Mesenchymal stem cell (in vitro differentiated cells and primary cell): ENCODE measurements around the gene OXSR1.

Source experiments
- DNase-seq: peaks from one replicate; pipeline ENCODE4 v3.0.0-alpha.2; 2013
- H2AFZ ChIP-seq: one replicate; pipeline ENCODE4 v1.6.1; 2013; ENCODE audit warnings: low read depth, mild to moderate bottlenecking, control low read depth, inconsistent platforms, low read length, moderate library complexity
- H2AK5ac ChIP-seq: 2 replicates; pipeline ENCODE4 v1.6.1; 2013; ENCODE audit warnings: low read length, moderate library complexity, mild to moderate bottlenecking, inconsistent platforms; ENCODE audit not compliant: severe bottlenecking
- H2BK120ac ChIP-seq: one replicate; pipeline ENCODE4 v1.6.1; 2013; ENCODE audit warnings: low read depth, mild to moderate bottlenecking, inconsistent platforms, low read length, moderate library complexity
- H2BK12ac ChIP-seq, 2 experiments: one replicate each; pipeline ENCODE4 v1.6.1; 2013; ENCODE audit warnings: inconsistent platforms in 2 of 2, low read length in 2 of 2, mild to moderate bottlenecking in 2 of 2, moderate library complexity in 2 of 2, control low read depth in 1 of 2
- H2BK15ac ChIP-seq: one replicate; pipeline ENCODE4 v1.6.1; 2013; ENCODE audit warnings: mild to moderate bottlenecking, low read depth, inconsistent platforms; ENCODE audit not compliant: poor library complexity, severe bottlenecking
- H2BK5ac ChIP-seq: 2 replicates; pipeline ENCODE4 v1.6.1; 2013; ENCODE audit warnings: low read depth, mild to moderate bottlenecking, low read length, control low read depth, inconsistent platforms; ENCODE audit not compliant: poor library complexity, severe bottlenecking
- H3K14ac ChIP-seq, 2 experiments: one replicate each; pipeline ENCODE4 v1.6.1; 2013; ENCODE audit warnings: inconsistent platforms in 2 of 2, low read length in 2 of 2, control low read depth in 1 of 2, mild to moderate bottlenecking in 1 of 2, moderate library complexity in 1 of 2
- H3K18ac ChIP-seq, 2 experiments: one replicate each; pipeline ENCODE4 v1.6.1; 2013; ENCODE audit warnings: inconsistent platforms in 2 of 2, low read length in 2 of 2, control low read depth in 1 of 2, low read depth in 1 of 2, mild to moderate bottlenecking in 1 of 2
- H3K23ac ChIP-seq, 2 experiments: one replicate each; pipeline ENCODE4 v1.6.1; 2013; ENCODE audit warnings: inconsistent platforms in 2 of 2, low read length in 2 of 2, mild to moderate bottlenecking in 2 of 2, moderate library complexity in 2 of 2, control low read depth in 1 of 2
- H3K27ac ChIP-seq: 2 replicates; pipeline ENCODE4 v1.5.1; 2013; ENCODE audit warnings: mild to moderate bottlenecking, moderate library complexity, low read length, control low read depth, inconsistent platforms; ENCODE audit not compliant: poor library complexity, severe bottlenecking
- H3K27me3 ChIP-seq, 2 experiments: 2 replicates each; pipeline versions ENCODE4 v1.6.1 to v1.7.0; 2013; ENCODE audit warnings: low read length in 2 of 2, mild to moderate bottlenecking in 2 of 2, moderate library complexity in 2 of 2, control low read depth in 1 of 2, inconsistent platforms in 1 of 2; ENCODE audit not compliant: control insufficient read depth in 1 of 2, insufficient read depth in 1 of 2
- H3K36me3 ChIP-seq, 2 experiments: 2 replicates each; pipeline versions ENCODE4 v1.6.1 to v1.7.0; 2013; ENCODE audit warnings: low read length in 2 of 2, control low read depth in 1 of 2, inconsistent platforms in 1 of 2, low read depth in 1 of 2, mild to moderate bottlenecking in 1 of 2; ENCODE audit not compliant: insufficient read depth in 2 of 2, control insufficient read depth in 1 of 2
- H3K4ac ChIP-seq, 2 experiments: one replicate each; pipeline ENCODE4 v1.6.1; 2013; ENCODE audit warnings: inconsistent platforms in 2 of 2, low read length in 2 of 2, mild to moderate bottlenecking in 2 of 2, moderate library complexity in 2 of 2, control low read depth in 1 of 2, low read depth in 1 of 2
- H3K4me1 ChIP-seq: 2 replicates; pipeline ENCODE4 v1.6.1; 2013; ENCODE audit warnings: low read depth, low read length, control low read depth; ENCODE audit not compliant: control insufficient read depth, insufficient read depth
- H3K4me2 ChIP-seq: 2 replicates; pipeline ENCODE4 v1.6.1; 2013; ENCODE audit warnings: low read length, mild to moderate bottlenecking, inconsistent platforms; ENCODE audit not compliant: poor library complexity, severe bottlenecking
- H3K4me3 ChIP-seq, 2 experiments: 2 replicates each; pipeline versions ENCODE4 v1.5.1 to v1.7.0; 2013; ENCODE audit warnings: low read length in 2 of 2, mild to moderate bottlenecking in 2 of 2, control low read depth in 1 of 2, low read depth in 1 of 2; ENCODE audit not compliant: insufficient read depth in 1 of 2
- H3K79me1 ChIP-seq: replicated peaks from 2 replicates; pipeline ENCODE4 v1.6.1; 2013; ENCODE audit warnings: mild to moderate bottlenecking, control low read depth, low read length, inconsistent platforms; ENCODE audit not compliant: poor library complexity, severe bottlenecking
- H3K9ac ChIP-seq: 2 replicates; pipeline ENCODE4 v1.7.0; 2013; ENCODE audit warnings: mild to moderate bottlenecking, low read length, moderate library complexity
- H3K9me3 ChIP-seq: 2 replicates; pipeline ENCODE4 v1.7.0; 2013; ENCODE audit warnings: mild to moderate bottlenecking, low read length; ENCODE audit not compliant: control insufficient read depth
- H4K8ac ChIP-seq: one replicate; pipeline ENCODE4 v1.6.1; 2013; ENCODE audit warnings: inconsistent platforms, mild to moderate bottlenecking, low read length, moderate library complexity
- H4K91ac ChIP-seq: one replicate; pipeline ENCODE4 v1.6.1; 2013; ENCODE audit warnings: mild to moderate bottlenecking, low read length, inconsistent platforms
- WGBS: methylation state at CpG from one replicate; pipeline ENCODE4 v1.1.7; 2013; ENCODE audit warnings: mixed read lengths; 5-methylcytosine and 5-hydroxymethylcytosine counted together

OXSR1 gene

GRCh38 chr3:38170722-38171121 lies 5.4 kb downstream of the OXSR1 start:
- Histone ChIP-seq H2AFZ (no peak overlapping the region), H3K23ac (no peak overlapping the region), H3K4me2 (no peak overlapping the region), H3K4me3 (no peak overlapping the region), H2BK5ac (no peak overlapping the region), H2BK12ac (no peak overlapping the region), H3K27ac (no peak overlapping the region), H2AK5ac (no peak overlapping the region), H4K91ac (no peak overlapping the region), H3K4me1 (peaks cover 9% of the 10 kb centered on the region), H3K14ac (peak overlapping the region in 1 of 2 experiments; percentile 46), H3K27me3 (no peaks in the 10 kb centered on the region), H3K79me1 (no peaks in the 10 kb centered on the region), H3K4ac (no peak overlapping the region), H3K9ac (no peak overlapping the region), H3K18ac (no peak overlapping the region), H3K9me3 (no peaks in the 10 kb centered on the region), H4K8ac (no peak overlapping the region), H2BK15ac (no peak overlapping the region), H2BK120ac (no peak overlapping the region), H3K36me3 (no peaks in the 10 kb centered on the region)
- no peak for DNase-seq
- WGBS = 88% methylated on average over 4 of the region's 4 CpGs

DNA sequence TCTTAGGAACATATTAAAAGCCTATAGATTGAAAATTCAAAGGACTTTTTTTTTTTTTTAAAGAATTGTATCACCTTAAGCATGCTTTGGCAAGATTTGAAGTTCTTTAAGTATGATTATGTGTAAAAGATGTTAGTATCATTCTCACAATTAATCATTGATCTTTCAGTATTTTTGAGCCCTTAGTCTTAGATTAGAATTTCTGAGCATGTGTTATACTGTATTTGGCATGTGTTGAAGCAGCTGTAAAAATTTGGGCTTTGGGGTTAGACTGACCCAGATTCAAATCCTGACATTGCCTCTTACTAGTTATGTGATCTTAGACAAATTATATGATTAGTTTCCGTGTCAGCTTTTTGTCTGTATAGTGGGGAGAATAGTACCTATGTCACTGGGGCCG lies 6.3 kb downstream of the OXSR1 start:
- Histone ChIP-seq H4K91ac (no peak overlapping the region), H2AFZ (no peak overlapping the region), H3K9ac (no peak overlapping the region), H3K27me3 (no peaks in the 10 kb centered on the region), H3K18ac (no peak overlapping the region), H2BK15ac (no peak overlapping the region), H3K23ac (no peak overlapping the region), H3K4ac (no peak overlapping the region), H3K4me1 (peaks cover 9% of the 10 kb centered on the region), H3K4me3 (no peak overlapping the region), H2BK12ac (no peak overlapping the region), H3K36me3 (no peaks in the 10 kb centered on the region), H3K9me3 (no peaks in the 10 kb centered on the region), H3K14ac (no peak overlapping the region), H3K27ac (no peak overlapping the region), H2BK5ac (no peak overlapping the region), H4K8ac (no peak overlapping the region), H2AK5ac (no peak overlapping the region), H3K79me1 (no peaks in the 10 kb centered on the region), H2BK120ac (no peak overlapping the region), H3K4me2 (no peak overlapping the region)
- 100% methylated on average over 2 of the region's 2 CpGs for WGBS
- no peak for DNase-seq

- Histone ChIP-seq H3K18ac (no peak overlapping the region), H2BK15ac (no peak overlapping the region), H4K91ac (no peak overlapping the region), H3K9ac (no peak overlapping the region), H4K8ac (no peak overlapping the region), H2BK120ac (no peak overlapping the region), H3K14ac (peak overlapping the region in 1 of 2 experiments; percentile 62), H3K36me3 (no peaks in the 10 kb centered on the region), H2AFZ (no peak overlapping the region), H2BK12ac (no peak overlapping the region), H3K4ac (no peak overlapping the region), H3K4me2 (no peak overlapping the region), H3K4me3 (no peak overlapping the region), H3K23ac (no peak overlapping the region), H3K27me3 (no peaks in the 10 kb centered on the region), H3K4me1 (peaks cover 9% of the 10 kb centered on the region), H3K79me1 (peaks cover 2% of the 10 kb centered on the region), H2BK5ac (no peak overlapping the region), H3K9me3 (no peaks in the 10 kb centered on the region), H3K27ac (no peak overlapping the region), H2AK5ac (no peak overlapping the region)
- WGBS = 100% methylated on average over 4 of the region's 5 CpGs
- no peak for DNase-seq
These were observed 8.6 kb downstream of the OXSR1 start for GRCh38 chr3:38173834-38174418.

- H3K9me3 ChIP-seq = no peaks in the 10 kb centered on the region
- no peak overlapping the region for H4K91ac ChIP-seq
- H4K8ac ChIP-seq = no peak overlapping the region
- H2BK12ac ChIP-seq = no peak overlapping the region
- H3K36me3 ChIP-seq = peaks cover 3 to 6% of the 10 kb centered on the region in 2 experiments
- no peak overlapping the region for H3K27ac ChIP-seq
- no peak overlapping the region for H2AFZ ChIP-seq
- H3K18ac ChIP-seq = no peak overlapping the region
- WGBS = 71% methylated on average over 2 of the region's 2 CpGs
- no peak overlapping the region for H2AK5ac ChIP-seq
- no peak overlapping the region for H3K4me2 ChIP-seq
- H2BK5ac ChIP-seq = no peak overlapping the region
- peaks cover 8% of the 10 kb centered on the region for H3K79me1 ChIP-seq
- no peak overlapping the region for H3K4ac ChIP-seq
- H2BK15ac ChIP-seq = no peak overlapping the region
- no peak overlapping the region for H3K14ac ChIP-seq
- H3K4me3 ChIP-seq = no peak overlapping the region
- H3K4me1 ChIP-seq = peaks cover 7% of the 10 kb centered on the region
- no peak overlapping the region for H3K9ac ChIP-seq
- H3K23ac ChIP-seq = no peak overlapping the region
- no peaks in the 10 kb centered on the region for H3K27me3 ChIP-seq
- H2BK120ac ChIP-seq = no peak overlapping the region
- peak; percentile 8 for DNase-seq
These were observed 11.8 kb downstream of the OXSR1 start for GRCh38 chr3:38177181-38177580.
